ENCODE results near the gene TTLL9.

Gene TTLL9

GRCh38 chr20:31836853-31837608 is 33.4 kb upstream of the TTLL9 start:
- no peak for DNase-seq (ENCODE audit: low read depth in 2 of 2)

- no peak for DNase-seq (ENCODE audit: low read depth in 2 of 2)
Measured at GRCh38 chr20:31837896-31838397, 32.5 kb upstream of the TTLL9 start.

GRCh38 chr20:31838646-31839292 is 31.7 kb upstream of the TTLL9 start:
- DNase-seq (ENCODE audit: low read depth in 2 of 2) = no peak

- DNase-seq (ENCODE audit: low read depth in 2 of 2) = no peak
Measured at GRCh38 chr20:31839782-31840487, 30.5 kb upstream of the TTLL9 start.

- no peak for DNase-seq (ENCODE audit: low read depth in 2 of 2)
Measured at GRCh38 chr20:31840906-31841816, 29.3 kb upstream of the TTLL9 start.

- DNase-seq (ENCODE audit: low read depth in 2 of 2) = no peak
Measured at GRCh38 chr20:31841928-31842327, 28.5 kb upstream of the TTLL9 start.

GRCh38 chr20:31842471-31843157 is 27.8 kb upstream of the TTLL9 start:
- DNase-seq (ENCODE audit: low read depth in 2 of 2) = no peak

- no peak for DNase-seq (ENCODE audit: low read depth in 2 of 2)
Measured at GRCh38 chr20:31843288-31843687, 27.1 kb upstream of the TTLL9 start.

- DNase-seq (ENCODE audit: low read depth in 2 of 2) = no peak
Measured at GRCh38 chr20:31843881-31844280, 26.6 kb upstream of the TTLL9 start.

GRCh38 chr20:31844737-31845299 is 25.6 kb upstream of the TTLL9 start:
- DNase-seq (ENCODE audit: low read depth in 2 of 2) = no peak

- no peak for DNase-seq (ENCODE audit: low read depth in 2 of 2)
Measured at GRCh38 chr20:31845300-31845863, 25.1 kb upstream of the TTLL9 start, which contains the start of gene FOXS1. Gene FOXS1 (minus strand): TSS chr20:31845604. CDS start chr20:31845542, 62 bp downstream.

- no peak for DNase-seq (ENCODE audit: low read depth in 2 of 2)
Measured at GRCh38 chr20:31846793-31847138, 23.7 kb upstream of the TTLL9 start.

- DNase-seq (ENCODE audit: low read depth in 2 of 2) = no peak
Measured at GRCh38 chr20:31848088-31848999, 22.1 kb upstream of the TTLL9 start.

- no peak for DNase-seq (ENCODE audit: low read depth in 2 of 2)
Measured at GRCh38 chr20:31849306-31849930, 21.0 kb upstream of the TTLL9 start.

- no peak for DNase-seq (ENCODE audit: low read depth in 2 of 2)
Measured at GRCh38 chr20:31851240-31851955, 19.0 kb upstream of the TTLL9 start.

- no peak for DNase-seq (ENCODE audit: low read depth in 2 of 2)
Measured at GRCh38 chr20:31853481-31853880, 17.0 kb upstream of the TTLL9 start.

- no peak for DNase-seq (ENCODE audit: low read depth in 2 of 2)
Measured at GRCh38 chr20:31856516-31856915, 13.9 kb upstream of the TTLL9 start.
